ENCODE data around the gene PDE3A. TPM values are rescaled to one million over a fixed set of nuclear protein-coding genes. Genes with fewer than 3 reads are reported as not detected.
A peak's percentile ranks its signal among the peaks of the same experiment; 100 is the strongest.

PDE3A gene
- total RNA-seq, 1 experiment from 2014 or later, result 76.3 TPM

- peak; percentile 15 for DNase-seq (ENCODE audit: extremely low read depth, low read depth)
Observed at GRCh38 chr12:20646239-20646827, 278.0 kb downstream of the PDE3A start.

- DNase-seq (ENCODE audit: extremely low read depth, low read depth), result no peak
Observed at GRCh38 chr12:20653871-20654270, 285.5 kb downstream of the PDE3A start.

- DNase-seq (ENCODE audit: extremely low read depth, low read depth), result no peak
Observed at GRCh38 chr12:20656600-20656999, 288.3 kb downstream of the PDE3A start.

GRCh38 chr12:20657496-20657895 is 289.2 kb downstream of the PDE3A start:
- no peak for DNase-seq (ENCODE audit: extremely low read depth, low read depth)

GRCh38 chr12:20681334-20681733 is 313.0 kb downstream of the PDE3A start:
- DNase-seq (ENCODE audit: extremely low read depth, low read depth), result no peak

GRCh38 chr12:20695232-20695631 is 326.9 kb downstream of the PDE3A start, which contains the start of gene SLCO1C1:
SLCO1C1 (plus strand) TSS chr12:20695332; CDS start chr12:20699577, 4,245 bp downstream.
- no peak for DNase-seq (ENCODE audit: extremely low read depth, low read depth)

GRCh38 chr12:20696181-20696905 is 328.0 kb downstream of the PDE3A start:
- no peak for DNase-seq (ENCODE audit: extremely low read depth, low read depth)

- no peak for DNase-seq (ENCODE audit: extremely low read depth, low read depth)
Observed at GRCh38 chr12:20701106-20701505, 332.8 kb downstream of the PDE3A start.

GRCh38 chr12:20704860-20705259 is 336.5 kb downstream of the PDE3A start:
- no peak for DNase-seq (ENCODE audit: extremely low read depth, low read depth)

GRCh38 chr12:20711846-20712245 is 343.5 kb downstream of the PDE3A start:
- no peak for DNase-seq (ENCODE audit: extremely low read depth, low read depth)

- DNase-seq (ENCODE audit: extremely low read depth, low read depth), result no peak
Observed at GRCh38 chr12:20716037-20716436, 347.7 kb downstream of the PDE3A start.

GRCh38 chr12:20716985-20717384 is 348.6 kb downstream of the PDE3A start:
- DNase-seq (ENCODE audit: extremely low read depth, low read depth), result no peak

GRCh38 chr12:20718294-20718693 is 350.0 kb downstream of the PDE3A start:
- no peak for DNase-seq (ENCODE audit: extremely low read depth, low read depth)

GRCh38 chr12:20722142-20722541 is 353.8 kb downstream of the PDE3A start:
- no peak for DNase-seq (ENCODE audit: extremely low read depth, low read depth)

- no peak for DNase-seq (ENCODE audit: extremely low read depth, low read depth)
Observed at GRCh38 chr12:20731274-20731673, 362.9 kb downstream of the PDE3A start.

Measured in NCI-H460 (cell line).